ENCODE measurements around the gene COL4A2.

DNA sequence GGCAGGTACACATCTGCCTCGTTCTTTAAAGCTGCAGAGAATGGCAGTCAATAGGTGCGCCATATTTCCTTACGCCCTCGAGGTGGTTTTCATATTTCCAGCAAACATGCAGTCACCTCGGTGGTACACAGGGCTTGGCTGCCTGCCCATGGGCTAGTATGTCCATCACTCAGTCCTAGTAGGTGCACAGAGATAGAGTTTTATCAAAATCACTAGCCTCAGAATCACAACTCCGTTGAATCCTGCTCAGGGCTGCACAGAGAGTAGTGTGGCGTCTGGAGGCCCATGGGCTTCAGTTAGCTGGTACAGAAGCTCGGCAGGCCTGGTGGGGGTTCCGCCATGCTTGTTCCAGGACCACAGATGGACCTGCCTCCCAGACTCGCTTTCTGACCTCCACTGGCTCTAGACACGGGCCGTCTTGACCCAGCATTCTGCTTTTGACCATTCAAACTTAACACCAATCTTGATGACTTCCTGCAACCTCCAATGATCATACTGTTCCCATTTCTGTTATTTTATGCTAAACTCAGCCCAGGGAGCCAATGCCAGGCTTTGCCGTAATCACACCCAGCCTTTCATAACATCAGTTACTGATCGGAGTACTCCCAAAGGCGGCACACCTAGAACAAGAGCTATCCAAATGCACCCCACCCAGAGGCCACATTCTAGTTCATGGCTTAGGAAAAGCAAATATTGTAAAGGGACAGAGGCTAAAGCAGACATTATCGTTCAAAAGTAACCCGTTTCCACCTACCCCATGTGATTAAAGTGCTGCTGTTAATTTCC is 134.1 kb downstream of the COL4A2 start:
- TF ChIP-seq ZNF274 (IDR thresholded peaks at IDR 0.05; ENCODE audit: low read depth, low read length): no peak
- TF ChIP-seq SUZ12 (IDR thresholded peaks at IDR 0.05; ENCODE audit: extremely low read depth, insufficient read depth, insufficient read length): no peak
- TF ChIP-seq YY1 (IDR thresholded peaks at IDR 0.05; ENCODE audit: insufficient read depth, insufficient read length): no peak
